WI38 (cell line): Measurements from ENCODE around the gene PF4V1.

ENCODE experiments used
- H3K4me3 ChIP-seq: 2 replicates; pipeline ENCODE4 v1.5.1; 2011; ENCODE audit warnings: low read depth, mild to moderate bottlenecking, control low read depth, low read length
- CTCF ChIP-seq: IDR thresholded peaks from 2 replicates; pipeline ENCODE4 v1.5.1; 2012; ENCODE audit warnings: low read depth, mild to moderate bottlenecking, control low read depth, low read length

PF4V1 gene

GRCh38 chr4:73844806-73845205 is 8.3 kb upstream of the PF4V1 start:
- TF ChIP-seq CTCF = no peak
- no peak overlapping the region for H3K4me3 ChIP-seq

GRCh38 chr4:73847526-73848182 is 5.4 kb upstream of the PF4V1 start:
- H3K4me3 ChIP-seq = no peak overlapping the region
- no peak for TF ChIP-seq CTCF

GRCh38 chr4:73848183-73848777 is 4.8 kb upstream of the PF4V1 start:
- H3K4me3 ChIP-seq = no peak overlapping the region
- TF ChIP-seq CTCF = no peak

- H3K4me3 ChIP-seq = no peak overlapping the region
- TF ChIP-seq CTCF = no peak
Measured at GRCh38 chr4:73850261-73850970, 2.7 kb upstream of the PF4V1 start.

- H3K4me3 ChIP-seq = no peak overlapping the region
- TF ChIP-seq CTCF = no peak
Measured at GRCh38 chr4:73851293-73851692, 1.8 kb upstream of the PF4V1 start.

GRCh38 chr4:73852771-73853170 is 325 bp upstream of the PF4V1 start:
- no peak overlapping the region for H3K4me3 ChIP-seq
- no peak for TF ChIP-seq CTCF
